T-cell (primary cell): ENCODE measurements around the gene KANK3. TPM values are rescaled to one million over a fixed set of nuclear protein-coding genes. Genes with fewer than 3 reads are reported as not detected.
A peak's percentile ranks its signal among the peaks of the same experiment; 100 is the strongest.
"Not testable (repeated sequence)": the region's sequence is repeated elsewhere in the genome, so short reads cannot be mapped to it uniquely, and the experiment has no call there.

ENCODE experiments used
- ATAC-seq, 4 experiments: fragments of 200-7000 bp in 3 of 4; fragments of 150-1000 bp in 1 of 4; cut with Tn5 transposase; replicated peaks in 1 of 4; 1 replicate in 3 of 4; 2 replicates in 1 of 4; pipeline ENCODE4 v1.10.0; 2021; ENCODE audit warnings: moderate library complexity in 3 of 4, mild to moderate bottlenecking in 2 of 4, moderate number of reproducible peaks in 1 of 4
- CTCF ChIA-PET, 2 donors: fragments of 300-600 bp; sonication (Branson Sonifier 250); formaldehyde crosslinking; loops; one replicate each; lab custom pipeline; 2022; ENCODE audit warnings: antibody characterized with exemption in 2 of 2; lab: Charles Lee
- POLR2A ChIA-PET, 2 donors: fragments of 300-600 bp; sonication (Branson Sonifier 250); formaldehyde crosslinking; loops; one replicate each; lab custom pipeline; 2022; ENCODE audit warnings: antibody characterized with exemption in 2 of 2; lab: Charles Lee
- DNase-seq, 35 experiments: peaks; one replicate each; pipeline versions ENCODE4 v3.0.0 to v3.0.0-alpha.2; 2013 to 2023
- H3K27ac ChIP-seq: one replicate; pipeline ENCODE4 v1.5.1; 2013; ENCODE audit warnings: low read length
- H3K27me3 ChIP-seq, 2 experiments: replicated peaks in 1 of 2; 1 replicate in 1 of 2; 2 replicates in 1 of 2; pipeline versions ENCODE4 v1.6.1 to v1.7.0; 2013; ENCODE audit warnings: low read length in 1 of 2, mixed read lengths in 1 of 2; ENCODE audit not compliant: control insufficient read depth in 2 of 2, insufficient read depth in 2 of 2; ENCODE audit errors: extremely low read depth in 1 of 2
- H3K36me3 ChIP-seq, 2 donors: 1 replicate in 1 of 2; 2 replicates in 1 of 2; pipeline versions ENCODE4 v1.6.1 to v1.7.0; 2013; ENCODE audit warnings: low read length in 1 of 2; ENCODE audit not compliant: control insufficient read depth in 2 of 2, insufficient read depth in 1 of 2; ENCODE audit errors: extremely low read depth in 1 of 2
- H3K4me1 ChIP-seq, 2 experiments: 1 replicate in 1 of 2; 2 replicates in 1 of 2; pipeline versions ENCODE4 v1.6.1 to v1.7.0; 2013; ENCODE audit warnings: low read length in 2 of 2, mixed read lengths in 1 of 2; ENCODE audit not compliant: insufficient read depth in 2 of 2, control insufficient read depth in 1 of 2; ENCODE audit errors: extremely low read depth in 1 of 2
- H3K4me3 ChIP-seq, 2 donors: 1 replicate in 1 of 2; 2 replicates in 1 of 2; pipeline versions ENCODE4 v1.5.1 to v1.7.0; 2013; ENCODE audit warnings: mild to moderate bottlenecking in 2 of 2, low read length in 1 of 2, moderate library complexity in 1 of 2; ENCODE audit not compliant: control insufficient read depth in 1 of 2; ENCODE audit errors: extremely low read depth in 1 of 2
- H3K9me3 ChIP-seq: 2 replicates; pipeline ENCODE4 v1.7.0; 2013
- H3K27ac Mint-ChIP-seq, 2 donors: one replicate each; pipeline ENCODE4 v1.8.0; 2020 to 2021; ENCODE audit warnings: mild to moderate bottlenecking in 2 of 2, mixed read lengths in 2 of 2
- H3K27me3 Mint-ChIP-seq, 2 donors: one replicate each; pipeline ENCODE4 v1.8.0; 2021 to 2022; ENCODE audit warnings: mixed read lengths in 2 of 2
- H3K36me3 Mint-ChIP-seq: one replicate; pipeline ENCODE4 v1.8.0; 2021; ENCODE audit warnings: mixed read lengths
- H3K4me1 Mint-ChIP-seq, 3 donors: one replicate each; pipeline ENCODE4 v1.8.0; 2020 to 2022; ENCODE audit warnings: mixed read lengths in 3 of 3, mild to moderate bottlenecking in 1 of 3
- H3K4me3 Mint-ChIP-seq, 3 donors: one replicate each; pipeline ENCODE4 v1.8.0; 2020 to 2022; ENCODE audit warnings: mild to moderate bottlenecking in 3 of 3, mixed read lengths in 3 of 3, moderate library complexity in 3 of 3
- H3K9me3 Mint-ChIP-seq, 3 donors: one replicate each; pipeline ENCODE4 v1.8.0; 2020 to 2022; ENCODE audit warnings: mixed read lengths in 3 of 3
- WGBS: methylation state at CpG from one replicate; pipeline ENCODE4 v1.1.5; 2013; ENCODE audit warnings: missing lambda C conversion rate; ENCODE audit not compliant: insufficient coverage; 5-methylcytosine and 5-hydroxymethylcytosine counted together
- total RNA-seq, 35 experiments: library from RNA in 6 of 35; stranded (reverse) in 6 of 35; fragments of 120-200 nt in 1 of 35; gene quantifications; one replicate each; pipeline versions ENCODE4 v1.2.1 to v1.2.4 and lab custom pipeline; 2013 to 2026

Gene KANK3
- total RNA-seq, 5 donors from 2014 or later (not counting 1 experiment from before 2014, with no cell fraction given), result 0.88 to 5.5 (median 4.4) TPM

DNA sequence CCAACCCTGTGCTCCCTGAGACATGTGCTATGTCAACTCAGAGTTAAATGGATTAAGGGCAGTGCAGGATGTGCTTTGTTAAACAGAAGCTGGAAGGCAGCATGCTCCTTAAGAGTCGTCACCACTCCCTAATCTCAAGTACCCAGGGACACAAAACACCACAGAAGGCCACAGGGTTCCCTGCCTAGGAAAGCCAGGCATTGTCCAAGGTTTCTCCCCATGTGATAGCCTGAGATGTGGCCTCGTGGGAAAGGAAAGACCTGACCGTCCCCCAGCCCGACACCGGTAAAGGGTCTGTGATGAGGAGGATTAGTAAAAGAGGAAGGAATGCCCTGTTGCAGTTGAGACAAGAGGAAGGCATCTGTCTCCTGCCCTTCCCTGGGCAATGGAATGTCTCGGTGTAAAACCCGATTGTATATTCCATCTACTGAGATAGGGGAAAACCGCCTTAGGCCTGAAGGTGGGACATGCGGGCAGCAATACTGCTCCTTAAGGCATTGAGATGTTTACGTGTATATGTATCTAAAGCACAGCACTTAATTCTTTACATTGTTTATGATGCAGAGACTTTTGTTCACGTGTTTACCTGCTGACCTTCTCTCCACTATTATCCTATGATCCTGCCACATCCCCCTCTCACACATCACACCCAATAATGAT, 28.0 kb downstream of the KANK3 start:
- CTCF ChIA-PET, result not testable (repeated sequence)

DNA sequence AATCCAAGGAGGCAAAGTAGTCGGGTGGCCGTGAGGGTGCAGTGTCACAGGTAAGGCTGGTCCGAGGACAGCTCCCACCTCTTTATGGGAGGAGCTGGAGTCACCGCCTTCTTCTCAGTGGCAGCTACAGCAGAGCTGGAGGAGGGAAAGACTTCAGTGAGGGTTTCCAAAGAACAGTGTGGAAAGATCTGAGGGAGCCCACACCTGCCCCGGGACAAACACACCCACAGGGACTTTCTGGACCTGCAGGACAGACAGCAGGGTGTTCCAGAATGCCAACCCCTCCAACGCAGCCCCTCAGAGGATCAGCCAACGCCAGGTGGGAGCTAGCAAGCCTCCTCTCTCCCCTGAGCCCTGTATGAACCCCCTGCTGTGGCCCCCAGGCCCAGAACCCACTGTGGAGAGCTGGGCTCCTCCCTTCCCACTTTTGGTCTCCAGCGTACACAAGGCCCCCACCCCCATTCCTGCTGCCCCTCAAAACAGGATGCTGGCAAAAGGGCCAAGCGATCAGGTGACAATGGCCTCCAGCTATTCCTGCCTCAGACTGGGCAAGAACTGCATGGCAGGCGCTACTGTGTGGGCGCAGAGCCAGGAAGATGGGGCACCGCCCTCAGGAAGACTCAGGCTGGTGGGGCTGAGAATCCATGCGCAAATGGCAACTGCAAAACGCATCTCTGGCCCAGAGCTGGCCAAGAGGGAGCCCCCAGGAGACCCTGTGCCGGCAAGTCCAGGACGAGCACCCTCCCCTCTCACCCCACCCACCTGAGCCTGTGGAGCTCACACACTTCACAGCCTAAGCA, 31.4 kb downstream of the KANK3 start:
- H3K36me3 Mint-ChIP-seq, result peaks cover 11% of the 10 kb centered on the region

More for the DNA sequence above, 28.0 kb downstream of the KANK3 start:
- 100% methylated on average over 4 of the region's 11 CpGs for WGBS
- Histone ChIP-seq H3K4me1 (peaks cover 3 to 12% of the 10 kb centered on the region in 2 experiments), H3K36me3 (peaks cover 5 to 53% of the 10 kb centered on the region in 2 donors)
- POLR2A ChIA-PET, H3K27ac Mint-ChIP-seq, H3K27me3 ChIP-seq, H3K4me3 ChIP-seq, DNase-seq, H3K4me3 Mint-ChIP-seq, H3K9me3 Mint-ChIP-seq, H3K27ac ChIP-seq, H3K9me3 ChIP-seq, ATAC-seq, H3K27me3 Mint-ChIP-seq: not testable (repeated sequence)
- peaks cover 11% of the 10 kb centered on the region for H3K36me3 Mint-ChIP-seq
- H3K4me1 Mint-ChIP-seq, result peaks cover 8 to 11% (median 10%) of the 10 kb centered on the region in 3 donors

DNA sequence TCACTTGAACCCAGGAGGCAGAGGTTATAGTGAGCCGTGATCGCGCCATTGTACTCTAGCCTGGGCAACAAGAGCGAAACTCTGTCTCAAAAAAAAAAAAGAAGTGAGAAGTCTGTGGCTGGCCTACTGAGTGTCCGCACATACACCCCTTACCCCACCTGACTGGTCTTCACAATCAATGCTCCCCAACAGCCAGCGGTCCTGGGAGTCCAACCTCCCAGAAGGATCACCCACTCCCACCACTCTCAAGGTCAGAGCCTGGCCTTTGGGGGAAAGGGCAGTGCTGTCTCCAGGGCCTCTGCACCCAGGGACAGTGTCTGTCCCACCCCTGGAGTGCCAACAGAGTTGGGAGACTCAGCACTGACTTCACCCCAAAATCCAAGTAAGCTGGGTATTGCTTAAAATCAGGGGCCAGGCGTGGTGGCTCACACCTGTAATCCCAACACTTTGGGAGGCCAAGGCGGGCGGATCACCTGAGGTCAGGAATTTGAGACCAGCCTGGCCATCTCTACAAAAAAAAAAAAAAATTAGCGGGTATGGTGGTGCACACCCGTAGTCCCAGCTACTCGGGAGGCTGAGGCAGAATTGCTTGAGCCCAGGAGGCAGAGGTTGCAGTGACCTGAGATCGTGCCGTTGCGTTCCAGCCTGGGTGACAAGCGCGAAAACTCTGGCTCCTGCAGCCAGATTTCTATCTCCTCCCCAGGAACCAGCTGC, 32.6 kb downstream of the KANK3 start:
- DNase-seq, result peak in 1 of 35 experiments; percentile 0
- peaks cover 5 to 47% of the 10 kb centered on the region in 2 donors for H3K36me3 ChIP-seq

More for the DNA sequence above, 31.4 kb downstream of the KANK3 start:
- ChIA-PET POLR2A (no interaction called here), CTCF (no interaction called here)
- Histone ChIP-seq H3K9me3 (no peaks in the 10 kb centered on the region), H3K4me1 (peaks cover 4 to 24% of the 10 kb centered on the region in 2 experiments), H3K27me3 (no peaks in the 10 kb centered on the region), H3K36me3 (peaks cover 5 to 52% of the 10 kb centered on the region in 2 donors), H3K27ac (no peak overlapping the region), H3K4me3 (no peak overlapping the region)
- Mint-ChIP-seq H3K27ac (no peak overlapping the region), H3K4me1 (peaks cover 18 to 30% (median 28%) of the 10 kb centered on the region in 3 donors), H3K9me3 (no peaks in the 10 kb centered on the region), H3K4me3 (no peak overlapping the region), H3K27me3 (no peaks in the 10 kb centered on the region)
- DNase-seq, result no peak
- WGBS, result 89% methylated on average over 9 of the region's 16 CpGs
- no peak for ATAC-seq

DNA sequence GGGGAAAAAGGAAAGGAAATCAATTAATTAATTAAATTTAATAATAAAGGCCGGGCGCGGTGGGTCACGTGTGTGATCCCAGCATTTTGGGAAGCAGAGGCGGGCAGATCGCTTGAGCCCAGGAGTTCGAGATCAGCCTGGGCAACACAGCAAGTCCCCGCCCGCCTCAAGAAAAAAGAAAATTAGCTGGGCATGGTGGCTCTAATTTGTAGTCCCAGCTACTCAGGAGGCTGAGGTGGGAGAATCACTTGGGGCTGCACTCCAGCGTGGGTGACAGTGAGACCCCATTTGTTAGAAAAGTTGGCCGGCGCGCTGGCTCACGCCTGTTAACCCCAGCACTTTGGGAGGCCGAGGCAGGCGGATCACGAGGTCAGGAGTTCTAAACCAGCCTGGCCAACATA, 34.2 kb downstream of the KANK3 start:
- Mint-ChIP-seq H3K27ac (peak overlapping the region in 1 of 2 donors; percentile 85), H3K36me3 (peaks cover 6% of the 10 kb centered on the region), H3K9me3 (no peaks in the 10 kb centered on the region), H3K27me3 (no peaks in the 10 kb centered on the region), H3K4me3 (peak overlapping the region; percentile 83 to 90 (median 87)), H3K4me1 (peaks cover 26 to 37% (median 36%) of the 10 kb centered on the region in 3 donors)
- peak overlapping the region in 1 of 2 donors; percentile 80 for H3K4me3 ChIP-seq
- H3K27me3 ChIP-seq, result no peaks in the 10 kb centered on the region
- H3K9me3 ChIP-seq, result no peaks in the 10 kb centered on the region
- no peak overlapping the region for H3K27ac ChIP-seq
- peak in 1 of 35 experiments; percentile 0 for DNase-seq
- peaks cover 4 to 35% of the 10 kb centered on the region in 2 experiments for H3K4me1 ChIP-seq
- WGBS, result 90% methylated on average over 10 of the region's 17 CpGs
- POLR2A ChIA-PET, result interaction anchor here in 1 of 2 donors (0.6 kb wide), 1 partner anchor 59 kb away, joined by 4 read pairs; no protein-coding TSS in a partner anchor
- ATAC-seq, result no peak
- CTCF ChIA-PET, result no interaction called here
- peaks cover 5 to 35% of the 10 kb centered on the region in 2 donors for H3K36me3 ChIP-seq

More for the DNA sequence above, 32.6 kb downstream of the KANK3 start:
- Histone ChIP-seq H3K9me3 (no peaks in the 10 kb centered on the region), H3K27ac (no peak overlapping the region), H3K27me3 (no peaks in the 10 kb centered on the region), H3K4me1 (peaks cover 4 to 34% of the 10 kb centered on the region in 2 experiments), H3K4me3 (no peak overlapping the region)
- H3K4me1 Mint-ChIP-seq, result peaks cover 20 to 37% (median 36%) of the 10 kb centered on the region in 3 donors
- no peak overlapping the region for H3K4me3 Mint-ChIP-seq
- POLR2A ChIA-PET, result no interaction called here
- H3K27me3 Mint-ChIP-seq, result no peaks in the 10 kb centered on the region
- no peak overlapping the region for H3K27ac Mint-ChIP-seq
- peaks cover 9% of the 10 kb centered on the region for H3K36me3 Mint-ChIP-seq
- 97% methylated on average over 11 of the region's 17 CpGs for WGBS
- CTCF ChIA-PET, result no interaction called here
- H3K9me3 Mint-ChIP-seq, result no peaks in the 10 kb centered on the region
- no peak for ATAC-seq

DNA sequence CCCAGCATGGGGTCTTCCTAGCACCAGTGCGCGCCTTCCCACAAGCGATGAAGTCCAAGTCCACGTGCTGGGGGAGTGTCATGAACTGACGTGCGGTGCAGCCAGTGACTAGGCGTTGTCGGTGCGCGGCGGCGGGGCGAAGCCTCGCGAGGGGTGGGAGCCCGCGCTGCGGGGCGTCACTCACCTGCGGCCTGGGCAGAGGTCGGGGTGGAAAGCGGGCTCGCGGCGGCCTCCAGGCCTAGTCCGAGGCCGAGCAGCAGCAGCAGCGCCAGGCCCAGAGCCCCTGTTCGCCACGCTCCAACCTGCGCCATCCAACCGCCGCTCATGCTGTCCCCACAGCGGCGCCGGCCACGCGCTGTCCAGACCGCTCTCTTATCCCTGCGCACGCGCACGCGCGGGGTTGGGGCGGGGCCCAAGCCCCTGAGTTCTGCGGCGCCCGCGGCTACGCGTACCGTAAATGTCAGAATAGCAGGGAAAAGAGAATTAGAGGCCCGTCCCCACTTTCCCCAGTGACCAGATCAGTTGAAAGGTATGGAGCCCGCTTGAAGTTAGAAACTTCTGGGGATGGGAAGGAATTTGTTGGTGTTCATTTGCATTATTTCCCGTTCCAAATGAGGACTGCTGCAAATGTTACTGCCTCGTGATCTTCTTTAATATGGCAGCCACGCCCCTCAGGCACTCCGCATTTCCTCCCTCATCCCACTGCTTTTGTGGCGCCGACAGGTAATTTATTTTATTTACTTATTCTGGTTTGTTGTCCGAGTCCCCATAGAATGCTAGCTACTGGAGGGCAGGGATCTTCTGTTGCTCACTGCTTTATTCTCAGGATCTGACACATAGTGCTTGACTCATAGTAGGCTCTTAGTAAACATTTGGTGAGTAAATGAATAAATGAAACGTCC, 34.8 kb downstream of the KANK3 start, which contains the start of gene CD320:
CD320 (minus strand) TSS at position 394 of the 902 bp plus-strand sequence; CDS start at position 326, 68 bp downstream.
- Mint-ChIP-seq H3K36me3 (peaks cover 6% of the 10 kb centered on the region), H3K9me3 (no peaks in the 10 kb centered on the region), H3K4me1 (peaks cover 26 to 37% (median 36%) of the 10 kb centered on the region in 3 donors), H3K27ac (peak within 1 kb of the TSS; percentile 88), H3K4me3 (peak within 1 kb of the TSS; percentile 83 to 90 (median 87)), H3K27me3 (no peaks in the 10 kb centered on the region)
- ChIA-PET CTCF (no interaction called here), POLR2A (interaction anchor here in 1 of 2 donors (0.6 kb wide), 1 partner anchor 59 kb away, joined by 4 read pairs; no protein-coding TSS in a partner anchor)
- DNase-seq, result peak; percentile 63 to 90 (median 82)
- no peaks in the 10 kb centered on the region for H3K9me3 ChIP-seq
- H3K4me1 ChIP-seq, result peaks cover 4 to 35% of the 10 kb centered on the region in 2 experiments
- peaks cover 2 to 30% of the 10 kb centered on the region in 2 donors for H3K36me3 ChIP-seq
- peak; percentile 93 to 94 (median 94) for ATAC-seq
- WGBS, result under 1% methylated on average over 53 of the region's 63 CpGs
- H3K27me3 ChIP-seq, result no peaks in the 10 kb centered on the region
- H3K27ac ChIP-seq, result peak within 1 kb of the TSS; percentile 5
- peak within 1 kb of the TSS; percentile 80 to 84 for H3K4me3 ChIP-seq
